SK-N-SH (cell line): Measurements from ENCODE around the gene IL10RA. TPM values are rescaled to one million over a fixed set of nuclear protein-coding genes. Genes with fewer than 3 reads are reported as not detected.

ENCODE experiments used
- CTCF ChIA-PET: fragments of 300-600, 350-600 bp; formaldehyde crosslinking; extraction: SDS; loops from one replicate; lab custom pipeline; 2021; lab: Yijun Ruan, JAX
- POLR2A ChIA-PET: fragments of 350-600 bp; sonication (Branson Sonifier 250); formaldehyde crosslinking; extraction: SDS; loops from one replicate; lab custom pipeline; 2020; ENCODE audit warnings: antibody characterized with exemption, inconsistent platforms; lab: Yijun Ruan, JAX
- DNase-seq: peaks from one replicate; pipeline ENCODE4 v3.0.0; 2012
- H2AFZ ChIP-seq: fragments of 200-600 bp; sonication (generic); 2 replicates; pipeline ENCODE4 v1.8.1; 2016; ENCODE audit warnings: antibody characterized with exemption, mild to moderate bottlenecking, low read depth
- H3F3A ChIP-seq: fragments of 200-600 bp; sonication (generic); replicated peaks from 2 replicates; pipeline ENCODE3; 2016; ENCODE audit warnings: antibody characterized with exemption, mild to moderate bottlenecking; ENCODE audit not compliant: insufficient read depth
- H3K27ac ChIP-seq, 2 experiments: fragments of 200-500 bp in 1 of 2; fragments of 200-600 bp in 1 of 2; sonication (Bioruptor generic) in 1 of 2; sonication (generic), shearing (Covaris generic) in 1 of 2; 2 replicates each; pipeline versions ENCODE4 v1.5.1 to v1.6.1; 2014 to 2016; ENCODE audit warnings: low read depth in 2 of 2, inconsistent platforms in 1 of 2, low read length in 1 of 2, mild to moderate bottlenecking in 1 of 2, mixed read lengths in 1 of 2
- H3K27me3 ChIP-seq: fragments of 200-600 bp; sonication (generic), shearing (Covaris generic); 2 replicates; pipeline ENCODE4 v1.6.1; 2016; ENCODE audit warnings: mixed run types; ENCODE audit not compliant: insufficient read depth
- H3K36me3 ChIP-seq, 2 experiments: fragments of 200-500 bp in 1 of 2; fragments of 200-600 bp in 1 of 2; sonication (Bioruptor generic) in 1 of 2; sonication (generic) in 1 of 2; replicated peaks in 1 of 2; 2 replicates each; pipeline versions ENCODE3 to v1.5.1; 2014 to 2016; ENCODE audit warnings: low read length in 1 of 2, mild to moderate bottlenecking in 1 of 2; ENCODE audit not compliant: insufficient read depth in 2 of 2, control insufficient read depth in 1 of 2
- H3K4me1 ChIP-seq, 2 experiments: fragments of 200-500 bp in 1 of 2; fragments of 200-600 bp in 1 of 2; sonication (Bioruptor generic) in 1 of 2; sonication (generic), shearing (Covaris generic) in 1 of 2; 2 replicates each; pipeline versions ENCODE4 v1.5.1 to v1.6.1; 2014 to 2016; ENCODE audit warnings: low read depth in 1 of 2, low read length in 1 of 2, mixed run types in 1 of 2; ENCODE audit not compliant: insufficient read depth in 2 of 2, control insufficient read depth in 1 of 2
- H3K4me2 ChIP-seq: fragments of 200-600 bp; sonication (generic), shearing (Covaris generic); 2 replicates; pipeline ENCODE4 v1.6.1; 2017; ENCODE audit warnings: mixed run types
- H3K4me3 ChIP-seq, 2 experiments: fragments of 200-500 bp in 1 of 2; fragments of 200-600 bp in 1 of 2; sonication (Bioruptor generic) in 1 of 2; sonication (generic), shearing (Covaris generic) in 1 of 2; 2 replicates each; pipeline versions ENCODE4 v1.5.1 to v1.8.1; 2014 to 2016; ENCODE audit warnings: low read depth in 2 of 2, inconsistent platforms in 1 of 2, low read length in 1 of 2, mild to moderate bottlenecking in 1 of 2, mixed read lengths in 1 of 2, moderate library complexity in 1 of 2
- H3K79me2 ChIP-seq: fragments of 200-600 bp; sonication (generic); 2 replicates; pipeline ENCODE4 v1.8.1; 2017; ENCODE audit warnings: mild to moderate bottlenecking; ENCODE audit not compliant: insufficient read depth
- H3K9ac ChIP-seq: fragments of 200-600 bp; sonication (generic); 2 replicates; pipeline ENCODE4 v1.6.1; 2017; ENCODE audit warnings: mixed run types
- H3K9me2 ChIP-seq: fragments of 200-600 bp; sonication (generic); 2 replicates; pipeline ENCODE4 v1.6.1; 2017; ENCODE audit warnings: mixed run types
- H3K9me3 ChIP-seq: fragments of 200-600 bp; sonication (generic); 2 replicates; pipeline ENCODE4 v1.6.1; 2017; ENCODE audit warnings: mixed run types, mild to moderate bottlenecking, moderate library complexity
- H4K20me1 ChIP-seq: fragments of 200-600 bp; sonication (generic); 2 replicates; pipeline ENCODE4 v1.6.1; 2017; ENCODE audit warnings: mild to moderate bottlenecking, mixed run types; ENCODE audit not compliant: insufficient read depth
- FOXJ3 ChIP-seq: sonication (generic); formaldehyde crosslinking; IDR thresholded peaks from 2 replicates; pipeline ENCODE4 v1.5.1; 2020; ENCODE audit warnings: mild to moderate bottlenecking, missing genetic modification reagents
- FOXM1 ChIP-seq: IDR thresholded peaks from 2 replicates; pipeline ENCODE4 v1.4.0; 2012; ENCODE audit warnings: low read depth, mild to moderate bottlenecking
- JUND ChIP-seq: IDR thresholded peaks from 2 replicates; pipeline ENCODE4 v1.4.0; 2012
- PBX3 ChIP-seq: IDR thresholded peaks from 2 replicates; pipeline ENCODE4; 2012
- RAD21 ChIP-seq: IDR thresholded peaks from 2 replicates; pipeline ENCODE4 v1.6.1; 2012; ENCODE audit warnings: mild to moderate bottlenecking, low read length
- SIN3A ChIP-seq: IDR thresholded peaks from 2 replicates; pipeline ENCODE4 v1.6.1; 2012; ENCODE audit warnings: low read depth, mild to moderate bottlenecking, low read length, moderate library complexity, borderline replicate concordance
- TAF1 ChIP-seq: IDR thresholded peaks from 2 replicates; pipeline ENCODE4 v1.6.1; 2012; ENCODE audit warnings: low read depth, mild to moderate bottlenecking, low read length, moderate library complexity, borderline replicate concordance
- USF2 ChIP-seq: fragments of 150-350 bp; IDR thresholded peaks from 2 replicates; pipeline ENCODE4 v1.6.1; 2017; ENCODE audit warnings: antibody characterized with exemption, low read length, low read depth, borderline replicate concordance
- YY1 ChIP-seq: IDR thresholded peaks from 2 replicates; pipeline ENCODE4 v1.4.0; 2012; ENCODE audit warnings: low read depth, mild to moderate bottlenecking
- WGBS: methylation state at CpG from one replicate; pipeline ENCODE4 v1.1.6; 2017; ENCODE audit warnings: low lambda C conversion rate; 5-methylcytosine and 5-hydroxymethylcytosine counted together
- polyA plus RNA-seq, 3 experiments: library from polyadenylated mRNA; depleted of rRNA; stranded (reverse); fragments of >200 nt; gene quantifications; 2 replicates each; pipeline ENCODE4 v1.2.3, GENCODE V29; 2012

IL10RA gene
- polyA plus RNA-seq, 1 of the 3 experiments (the other 2 are of a cell fraction) = not detected

DNA sequence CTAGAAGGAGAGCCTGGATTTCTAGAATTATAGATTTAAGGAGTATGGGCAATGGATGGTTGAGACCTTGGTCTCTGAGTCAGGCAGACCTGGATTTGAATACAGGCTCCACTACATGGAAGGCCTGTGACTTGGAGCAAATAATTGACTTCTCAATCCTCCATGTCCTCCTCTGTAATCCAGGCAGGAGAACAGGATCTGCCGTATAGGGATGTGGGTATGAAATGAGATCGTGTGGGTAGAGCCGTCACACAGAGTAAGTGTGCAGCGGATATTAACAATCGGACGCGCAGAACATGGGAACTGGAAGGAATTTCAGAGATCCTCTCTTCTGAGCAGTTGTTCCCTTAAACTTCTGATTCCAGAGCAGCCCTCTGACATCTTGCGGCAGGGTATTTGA, 45.5 kb upstream of the IL10RA start:
- Histone ChIP-seq H3K4me1 (no peaks in the 10 kb centered on the region; a peak in 1 of 4 replicates), H3F3A (no peaks in the 10 kb centered on the region), H3K36me3 (no peaks in the 10 kb centered on the region), H4K20me1 (no peaks in the 10 kb centered on the region), H2AFZ (no peak overlapping the region), H3K4me2 (no peak overlapping the region), H3K9me3 (no peaks in the 10 kb centered on the region), H3K9ac (no peak overlapping the region), H3K79me2 (no peaks in the 10 kb centered on the region), H3K9me2 (no peaks in the 10 kb centered on the region)
- ChIA-PET CTCF (interaction anchor here (0.8 to 15.1 kb wide), 3 partner anchors 80 to 114 kb away, joined by 3 to 481 read pairs (median 3); partner anchors contain the start of gene FXYD2), POLR2A (no interaction called here)
- WGBS = 86% methylated on average over 7 of the region's 8 CpGs
- TF ChIP-seq JUND = no peak
- TF ChIP-seq YY1 = no peak
- TF ChIP-seq FOXM1 = no peak
- TF ChIP-seq RAD21 = no peak
- TF ChIP-seq, all 33 proteins: peak for 0
- Histone ChIP-seq H3K27me3 (no peaks in the 10 kb centered on the region; the same call in 1 of the 2 replicates), H3K4me3 (no peak overlapping the region), H3K27ac (no peak overlapping the region)
- no peak for DNase-seq

GRCh38 chr11:117941163-117941707, 45.0 kb upstream of the IL10RA start:
- Histone ChIP-seq H4K20me1 (no peaks in the 10 kb centered on the region), H3K9ac (no peak overlapping the region), H3K79me2 (no peaks in the 10 kb centered on the region), H3K4me3 (no peak overlapping the region), H3K27me3 (no peaks in the 10 kb centered on the region; the same call in 1 of the 2 replicates), H3K27ac (no peak overlapping the region), H3K36me3 (no peaks in the 10 kb centered on the region), H2AFZ (no peak overlapping the region), H3K9me3 (no peaks in the 10 kb centered on the region), H3K9me2 (no peaks in the 10 kb centered on the region), H3F3A (no peaks in the 10 kb centered on the region), H3K4me1 (no peaks in the 10 kb centered on the region; a peak in 1 of 4 replicates), H3K4me2 (no peak overlapping the region)
- no peak for TF ChIP-seq TAF1
- TF ChIP-seq SIN3A = no peak
- no peak for TF ChIP-seq USF2
- TF ChIP-seq FOXJ3 = no peak
- no peak for TF ChIP-seq JUND
- no peak for TF ChIP-seq PBX3
- no peak for TF ChIP-seq FOXM1
- 7% methylated on average over 3 of the region's 4 CpGs for WGBS
- no peak for DNase-seq
- CTCF ChIA-PET = interaction anchor here (0.8 to 15.1 kb wide), 3 partner anchors 12 to 515 kb away, joined by 3 to 481 read pairs (median 3); partner anchors contain the start of gene FXYD2
- POLR2A ChIA-PET = no interaction called here
